Measurements from ENCODE around the gene NR1I3.

- TF ChIP-seq CTCF (IDR thresholded peaks at IDR 0.05; ENCODE audit: poor library complexity): peak; percentile 25
- no peak for TF ChIP-seq EZH2 (IDR thresholded peaks at IDR 0.05; ENCODE audit: borderline replicate concordance)
- TF ChIP-seq EZH2phosphoT487 (IDR thresholded peaks at IDR 0.05; ENCODE audit: low read depth, severe bottlenecking, unreplicated experiment): no peak
These were observed 39.7 kb downstream of the NR1I3 start for GRCh38 chr1:161198194-161198896.
